A549 (cell line): ENCODE measurements around the gene ILDR2. TPM values are rescaled to one million over a fixed set of nuclear protein-coding genes. Genes with fewer than 3 reads are reported as not detected.

Experiments
- ATAC-seq, 2 experiments: fragments of 200-7000 bp in 1 of 2; fragments of >200 bp in 1 of 2; cut with Nextera tagmentation in 1 of 2; cut with Tn5 transposase in 1 of 2; 3 replicates each; pipeline versions ENCODE4 v1.8.0 to v1.9.1; 2018 to 2020; ENCODE audit warnings: mild to moderate bottlenecking in 1 of 2, moderate library complexity in 1 of 2
- CTCF ChIA-PET: fragments of 300-600 bp; sonication (Branson Sonifier 250); formaldehyde crosslinking; extraction: SDS; loops from one replicate; lab custom pipeline; 2021; ENCODE audit warnings: antibody characterized with exemption, inconsistent platforms; lab: Yijun Ruan, JAX
- POLR2A ChIA-PET: fragments of 350-600 bp; formaldehyde crosslinking; extraction: SDS; loops from one replicate; lab custom pipeline; 2021; ENCODE audit warnings: antibody characterized with exemption, inconsistent platforms; lab: Yijun Ruan, JAX
- DNase-seq, 2 experiments: peaks; one replicate each; pipeline versions ENCODE4 v3.0.0 to v3.0.0-alpha.2; 2011 to 2016; ENCODE audit warnings: low read depth in 1 of 2, low spot score in 1 of 2
- FAIRE-seq: peaks from 2 replicates; lab custom pipeline; 2011; peaks lifted over from hg19 to GRCh38; lab: Jason Lieb, UNC
- H3K27ac ChIP-seq, 2 experiments: fragments of >200 bp; sonication (Bioruptor Twin); formaldehyde crosslinking; 3 replicates each; pipeline ENCODE4 v1.5.1; 2016 to 2017
- H3K4me1 ChIP-seq: fragments of >200 bp; sonication (Bioruptor Twin); formaldehyde crosslinking; 3 replicates; pipeline ENCODE4 v1.6.1; 2016
- H3K4me2 ChIP-seq: fragments of >200 bp; sonication (Bioruptor Twin); formaldehyde crosslinking; 3 replicates; pipeline ENCODE4 v1.6.1; 2016
- H3K4me3 ChIP-seq: fragments of >200 bp; sonication (Bioruptor Twin); formaldehyde crosslinking; 3 replicates; pipeline ENCODE4 v1.5.1; 2016
- H3K9me3 ChIP-seq: fragments of >200 bp; sonication (Bioruptor Twin); formaldehyde crosslinking; 3 replicates; pipeline ENCODE4 v1.6.1; 2016
- CBX8 ChIP-seq: fragments of 200-600 bp; sonication (generic); IDR thresholded peaks from 2 replicates; pipeline ENCODE4 v1.6.1; 2016
- CEBPB ChIP-seq, 2 experiments: fragments of >200 bp in 1 of 2; sonication (Bioruptor Twin) in 1 of 2; formaldehyde crosslinking in 1 of 2; IDR thresholded peaks; 2 replicates each; pipeline ENCODE4 v1.6.1; 2012 to 2016
- CHD2 ChIP-seq: fragments of 150-350 bp; IDR thresholded peaks from 2 replicates; pipeline ENCODE4 v1.6.1; 2014; ENCODE audit warnings: low read length; ENCODE audit not compliant: partially characterized antibody
- E2F6 ChIP-seq: IDR thresholded peaks from 2 replicates; pipeline ENCODE4 v1.6.1; 2012; ENCODE audit warnings: low read depth, borderline replicate concordance
- ESRRA ChIP-seq: fragments of 150-350 bp; IDR thresholded peaks from 2 replicates; pipeline ENCODE4 v1.6.1; 2014; ENCODE audit warnings: mild to moderate bottlenecking, low read length, borderline replicate concordance
- FOXS1 ChIP-seq: fragments of 250-450 bp; sonication (Bioruptor Pico); IDR thresholded peaks from 2 replicates; pipeline ENCODE4 v1.5.0; 2020; ENCODE audit warnings: mild to moderate bottlenecking, moderate library complexity
- GATA3 ChIP-seq: IDR thresholded peaks from 2 replicates; pipeline ENCODE4 v1.6.1; 2012; ENCODE audit warnings: borderline replicate concordance
- HDAC2 ChIP-seq: fragments of 200-600 bp; sonication (generic); IDR thresholded peaks from 2 replicates; pipeline ENCODE4 v1.6.1; 2016
- HEYL ChIP-seq: fragments of 250-450 bp; sonication (Bioruptor Pico); IDR thresholded peaks from 2 replicates; pipeline ENCODE4 v1.8.0; 2021; ENCODE audit warnings: mild to moderate bottlenecking, moderate library complexity
- JUN ChIP-seq, 2 experiments: fragments of >200 bp; sonication (Bioruptor Twin); formaldehyde crosslinking; IDR thresholded peaks; 2 replicates in 1 of 2; 3 replicates in 1 of 2; pipeline ENCODE4 v1.6.1; 2016 to 2017
- KDM1A ChIP-seq: fragments of 200-600 bp; sonication (generic); IDR thresholded peaks from 2 replicates; pipeline ENCODE4 v1.6.1; 2016; ENCODE audit warnings: low read depth, mild to moderate bottlenecking
- MAZ ChIP-seq: fragments of 150-350 bp; IDR thresholded peaks from 2 replicates; pipeline ENCODE4 v1.6.1; 2014; ENCODE audit warnings: antibody characterized with exemption, low read depth, low read length, borderline replicate concordance
- NR3C1 ChIP-seq: fragments of >200 bp; sonication (Bioruptor Twin); formaldehyde crosslinking; IDR thresholded peaks from 3 replicates; pipeline ENCODE4 v1.6.1; 2017
- PHF8 ChIP-seq: fragments of 200-600 bp; sonication (generic); IDR thresholded peaks from 2 replicates; pipeline ENCODE4 v1.6.1; 2016; ENCODE audit warnings: low read depth, mild to moderate bottlenecking, antibody characterized with exemption, moderate library complexity, borderline replicate concordance
- POLR2AphosphoS2 ChIP-seq: conservative IDR thresholded peaks from 2 replicates; pipeline ENCODE4 v1.6.1; 2012; ENCODE audit warnings: low read length, improper control_type of control experiment, inconsistent platforms
- RCOR1 ChIP-seq: fragments of 150-350 bp; IDR thresholded peaks from 2 replicates; pipeline ENCODE4 v1.6.1; 2014; ENCODE audit warnings: antibody characterized with exemption, low read length, low read depth
- SMC3 ChIP-seq: fragments of >200 bp; sonication (Bioruptor Twin); formaldehyde crosslinking; IDR thresholded peaks from 3 replicates; pipeline ENCODE4 v1.6.1; 2018; ENCODE audit warnings: inconsistent platforms
- TP53 ChIP-seq: fragments of 250-450 bp; sonication (Bioruptor Pico); IDR thresholded peaks from 2 replicates; pipeline ENCODE4 v1.5.0; 2021; ENCODE audit warnings: mild to moderate bottlenecking, moderate library complexity
- ZC3H11A ChIP-seq: fragments of 450-650 bp; IDR thresholded peaks from 2 replicates; pipeline ENCODE4 v1.6.1; 2014; ENCODE audit warnings: antibody characterized with exemption, mild to moderate bottlenecking
- ZNF302 ChIP-seq: fragments of 250-450 bp; sonication (Bioruptor Pico); IDR thresholded peaks from 2 replicates; pipeline ENCODE4 v1.9.0; 2021; ENCODE audit warnings: inconsistent platforms, mild to moderate bottlenecking, moderate library complexity
- WGBS: methylation state at CpG from one replicate; pipeline ENCODE4 v1.1.6; 2017; ENCODE audit errors: missing lambda C conversion rate; 5-methylcytosine and 5-hydroxymethylcytosine counted together
- polyA plus RNA-seq, 4 experiments: library from polyadenylated mRNA; depleted of rRNA in 3 of 4; stranded (reverse); fragments of >200 nt; fragmentation: RNase III in 1 of 4; extraction: RNeasy Plus Mini Kit Qiagen cat#74134 plus additional on column Dnase treatment in 1 of 4; gene quantifications; 2 replicates in 3 of 4; 3 replicates in 1 of 4; pipeline ENCODE4 v1.2.3, GENCODE V29; 2011 to 2017
- TF ChIP-seq, protein P1 (sequence below): fragments of 250-450 bp; sonication (Bioruptor Pico); IDR thresholded peaks from 2 replicates; pipeline ENCODE4 v1.5.0; 2021; ENCODE audit warnings: mild to moderate bottlenecking, moderate library complexity, borderline replicate concordance

ILDR2 gene
- polyA plus RNA-seq, 2 of the 4 experiments (the other 2 are of a cell fraction) = 0.04 TPM; not detected in 1

- no peak for FAIRE-seq
- no peak for DNase-seq
- H3K4me1 ChIP-seq = no peaks in the 10 kb centered on the region
- no peak for TF ChIP-seq HDAC2
- no peak for TF ChIP-seq FOXS1 (CRISPR knock-in tag)
- TF ChIP-seq MAZ = no peak
- no peak for TF ChIP-seq ZNF302 (CRISPR knock-in tag)
- TF ChIP-seq RCOR1 = no peak
- TF ChIP-seq TP53 (CRISPR knock-in tag) = no peak
- TF ChIP-seq ESRRA = no peak
- TF ChIP-seq NR3C1 = no peak
- no peak for TF ChIP-seq HEYL (CRISPR knock-in tag)
- H3K9me3 ChIP-seq = peaks cover 8% of the 10 kb centered on the region
- no peak overlapping the region for H3K4me3 ChIP-seq
- no peak overlapping the region for H3K4me2 ChIP-seq
- H3K27ac ChIP-seq = no peak overlapping the region
- POLR2A ChIA-PET = no interaction called here
- 16% methylated on average over 4 of the region's 4 CpGs for WGBS
- no peak; a peak in 1 of 6 replicates for ATAC-seq
- CTCF ChIA-PET = interaction anchor here (22.2 kb wide), 1 partner anchor 142 kb away, joined by 534 read pairs; no protein-coding TSS in a partner anchor
Measured at GRCh38 chr1:166915941-166916340, 59.4 kb downstream of the ILDR2 start.

DNA sequence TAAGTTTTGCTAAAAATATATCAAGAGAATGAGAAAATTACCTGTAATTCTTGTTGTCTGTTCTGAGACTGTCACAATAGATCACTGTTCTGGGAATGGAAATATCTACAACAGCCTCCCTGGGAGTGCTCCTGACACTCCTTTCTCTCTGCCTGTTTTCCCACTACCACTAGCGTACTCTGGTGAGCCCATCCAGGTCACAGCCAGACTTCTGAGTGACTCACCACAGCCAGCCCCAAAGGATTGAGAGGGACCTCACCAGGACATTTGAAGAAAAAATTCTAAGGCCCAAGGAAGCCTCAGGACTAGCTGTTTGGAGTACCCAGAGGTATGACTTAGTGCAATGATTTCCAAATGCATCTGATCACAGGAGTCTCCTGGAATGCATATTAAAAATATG, 60.3 kb downstream of the ILDR2 start:
- CTCF ChIA-PET = interaction anchor here (22.2 kb wide), 1 partner anchor 143 kb away, joined by 534 read pairs; no protein-coding TSS in a partner anchor
- Histone ChIP-seq H3K4me1 (no peaks in the 10 kb centered on the region), H3K4me2 (no peak overlapping the region), H3K9me3 (peaks cover 11% of the 10 kb centered on the region), H3K27ac (no peak overlapping the region), H3K4me3 (no peak overlapping the region)
- FAIRE-seq = no peak
- TF ChIP-seq, protein P1, sequence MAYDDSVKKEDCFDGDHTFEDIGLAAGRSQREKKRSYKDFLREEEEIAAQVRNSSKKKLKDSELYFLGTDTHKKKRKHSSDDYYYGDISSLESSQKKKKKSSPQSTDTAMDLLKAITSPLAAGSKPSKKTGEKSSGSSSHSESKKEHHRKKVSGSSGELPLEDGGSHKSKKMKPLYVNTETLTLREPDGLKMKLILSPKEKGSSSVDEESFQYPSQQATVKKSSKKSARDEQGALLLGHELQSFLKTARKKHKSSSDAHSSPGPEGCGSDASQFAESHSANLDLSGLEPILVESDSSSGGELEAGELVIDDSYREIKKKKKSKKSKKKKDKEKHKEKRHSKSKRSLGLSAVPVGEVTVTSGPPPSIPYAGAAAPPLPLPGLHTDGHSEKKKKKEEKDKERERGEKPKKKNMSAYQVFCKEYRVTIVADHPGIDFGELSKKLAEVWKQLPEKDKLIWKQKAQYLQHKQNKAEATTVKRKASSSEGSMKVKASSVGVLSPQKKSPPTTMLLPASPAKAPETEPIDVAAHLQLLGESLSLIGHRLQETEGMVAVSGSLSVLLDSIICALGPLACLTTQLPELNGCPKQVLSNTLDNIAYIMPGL (CRISPR knock-in tag) = no peak
- TF ChIP-seq KDM1A = no peak
- TF ChIP-seq NR3C1 = no peak
- POLR2A ChIA-PET = no interaction called here
- 43% methylated on average over 1 of the region's 1 CpG for WGBS
- no peak for ATAC-seq
- no peak for DNase-seq

- no peak for DNase-seq
- Histone ChIP-seq H3K27ac (no peak overlapping the region), H3K4me2 (no peak overlapping the region), H3K4me1 (no peaks in the 10 kb centered on the region), H3K9me3 (peaks cover 11% of the 10 kb centered on the region), H3K4me3 (no peak overlapping the region)
- POLR2A ChIA-PET = no interaction called here
- WGBS = 22% methylated on average over 3 of the region's 3 CpGs
- no peak for TF ChIP-seq PHF8
- TF ChIP-seq E2F6 = no peak
- TF ChIP-seq, protein P1 (CRISPR knock-in tag) = no peak
- TF ChIP-seq CHD2 = no peak
- no peak for TF ChIP-seq POLR2AphosphoS2
- TF ChIP-seq CBX8 = no peak
- no peak for TF ChIP-seq GATA3
- no peak for TF ChIP-seq NR3C1
- TF ChIP-seq JUN (IDR thresholded peaks at IDR 0.05) = no peak
- TF ChIP-seq SMC3 = no peak
- TF ChIP-seq ZC3H11A = no peak
- no peak for TF ChIP-seq CEBPB (IDR thresholded peaks at IDR 0.05)
- no peak for TF ChIP-seq TP53 (CRISPR knock-in tag)
- TF ChIP-seq KDM1A = no peak
- TF ChIP-seq, all 56 proteins: peak for 0
- ATAC-seq (no peak), FAIRE-seq (no peak)
- CTCF ChIA-PET = interaction anchor here (0.6 to 22.2 kb wide), 3 partner anchors 8 to 144 kb away, joined by 3 to 534 read pairs (median 3); no protein-coding TSS in a partner anchor
Measured at GRCh38 chr1:166914111-166914510, 61.2 kb downstream of the ILDR2 start.
